Smooth muscle cell (in vitro differentiated cells): ENCODE measurements around the gene SSH2. TPM values are rescaled to one million over a fixed set of nuclear protein-coding genes. Genes with fewer than 3 reads are reported as not detected.

Experiments used
- DNase-seq: peaks from one replicate; lab custom pipeline; 2025; ENCODE audit not compliant: unreplicated experiment; lab: John Stamatoyannopoulos, UW
- H2AFZ ChIP-seq: fragments of 200-600 bp; sonication (generic); 2 replicates; pipeline ENCODE4 v1.6.0; 2016; ENCODE audit warnings: antibody characterized with exemption, low read depth, mild to moderate bottlenecking
- H3F3A ChIP-seq: fragments of 200-600 bp; sonication (generic); 2 replicates; pipeline ENCODE4 v1.6.0; 2017; ENCODE audit warnings: antibody characterized with exemption, low read depth
- H3K27ac ChIP-seq: fragments of 200-600 bp; sonication (generic); 2 replicates; pipeline ENCODE4 v1.5.1; 2016; ENCODE audit warnings: low read depth, mild to moderate bottlenecking
- H3K27me3 ChIP-seq: fragments of 200-600 bp; sonication (generic); 2 replicates; pipeline ENCODE4 v1.6.1; 2016; ENCODE audit warnings: low read depth, mild to moderate bottlenecking
- H3K36me3 ChIP-seq: fragments of 200-600 bp; sonication (generic); 2 replicates; pipeline ENCODE4 v1.5.1; 2016; ENCODE audit warnings: low read depth
- H3K4me1 ChIP-seq: fragments of 200-600 bp; sonication (generic); 2 replicates; pipeline ENCODE4 v1.5.1; 2016; ENCODE audit warnings: low read depth
- H3K4me2 ChIP-seq: fragments of 200-600 bp; sonication (generic); 2 replicates; pipeline ENCODE4 v1.6.0; 2016; ENCODE audit warnings: mild to moderate bottlenecking
- H3K4me3 ChIP-seq: fragments of 200-600 bp; sonication (generic); 2 replicates; pipeline ENCODE4 v1.5.1; 2016; ENCODE audit warnings: mild to moderate bottlenecking
- H3K79me2 ChIP-seq: fragments of 200-600 bp; sonication (generic); 2 replicates; pipeline ENCODE4 v1.6.0; 2016; ENCODE audit warnings: low read depth, mild to moderate bottlenecking
- H3K9ac ChIP-seq: fragments of 200-600 bp; sonication (generic); 2 replicates; pipeline ENCODE4 v1.6.0; 2016; ENCODE audit warnings: low read depth
- H3K9me3 ChIP-seq: fragments of 200-600 bp; sonication (generic); replicated peaks from 2 replicates; pipeline ENCODE4 v1.5.1; 2016; ENCODE audit warnings: low read depth
- H4K20me1 ChIP-seq: fragments of 200-600 bp; sonication (generic); 2 replicates; pipeline ENCODE4 v1.6.0; 2016; ENCODE audit warnings: low read depth
- WGBS: methylation state at CpG from one replicate; pipeline ENCODE4 v1.1.7; 2016; ENCODE audit warnings: low lambda C conversion rate; 5-methylcytosine and 5-hydroxymethylcytosine counted together
- polyA plus RNA-seq: library from polyadenylated mRNA; unstranded; fragments of >200 nt; fragmentation: Nextera tagmentation; extraction: Ambion mirVana; gene quantifications from 2 replicates; pipeline ENCODE4 v1.2.1, GENCODE V29; 2016
- total RNA-seq: library from RNA; depleted of rRNA; stranded (reverse); fragments of >200 nt; gene quantifications from 2 replicates; pipeline ENCODE4 v1.2.3, GENCODE V29; 2014
- TF ChIP-seq, protein P1 (sequence below): fragments of 200-600 bp; sonication (generic); IDR thresholded peaks from 2 replicates; pipeline ENCODE4 v1.5.1; 2017; ENCODE audit warnings: borderline replicate concordance, mild to moderate bottlenecking, antibody characterized with exemption; ENCODE audit not compliant: insufficient read depth, poor library complexity, severe bottlenecking

The SSH2 gene
- total and polyA plus RNA-seq, 2 experiments from 2014 or later: 9.7 to 10.4 TPM

DNA sequence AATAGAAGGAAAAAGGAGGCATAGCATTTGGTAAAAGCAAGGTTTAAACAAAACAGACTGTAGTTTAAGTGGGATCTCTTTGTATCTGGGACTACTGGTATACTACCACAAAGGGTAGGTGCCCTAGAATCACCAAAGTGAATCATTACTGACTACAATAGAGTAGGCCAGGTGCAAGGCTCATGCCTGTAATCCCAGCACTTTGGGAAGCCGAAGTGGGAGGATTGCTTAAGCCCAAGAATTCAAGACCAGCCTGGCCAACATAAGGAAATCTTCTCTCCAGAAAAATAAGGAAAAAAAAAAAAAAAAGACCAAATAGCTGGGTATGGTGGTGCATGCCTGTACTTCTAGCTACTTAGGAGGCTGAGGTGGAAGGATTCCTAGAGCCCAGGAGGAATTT is 246.5 kb downstream of the SSH2 start:
- Histone ChIP-seq H2AFZ (no peak overlapping the region), H3K4me2 (no peak overlapping the region), H3K27ac (peak overlapping the region; percentile 56), H3K9ac (no peak overlapping the region), H3K79me2 (no peaks in the 10 kb centered on the region), H3K36me3 (no peaks in the 10 kb centered on the region), H3K4me3 (no peak overlapping the region), H4K20me1 (no peaks in the 10 kb centered on the region), H3F3A (peaks cover 9% of the 10 kb centered on the region), H3K9me3 (no peaks in the 10 kb centered on the region), H3K27me3 (no peaks in the 10 kb centered on the region), H3K4me1 (peaks cover 18% of the 10 kb centered on the region)
- TF ChIP-seq, protein P1, sequence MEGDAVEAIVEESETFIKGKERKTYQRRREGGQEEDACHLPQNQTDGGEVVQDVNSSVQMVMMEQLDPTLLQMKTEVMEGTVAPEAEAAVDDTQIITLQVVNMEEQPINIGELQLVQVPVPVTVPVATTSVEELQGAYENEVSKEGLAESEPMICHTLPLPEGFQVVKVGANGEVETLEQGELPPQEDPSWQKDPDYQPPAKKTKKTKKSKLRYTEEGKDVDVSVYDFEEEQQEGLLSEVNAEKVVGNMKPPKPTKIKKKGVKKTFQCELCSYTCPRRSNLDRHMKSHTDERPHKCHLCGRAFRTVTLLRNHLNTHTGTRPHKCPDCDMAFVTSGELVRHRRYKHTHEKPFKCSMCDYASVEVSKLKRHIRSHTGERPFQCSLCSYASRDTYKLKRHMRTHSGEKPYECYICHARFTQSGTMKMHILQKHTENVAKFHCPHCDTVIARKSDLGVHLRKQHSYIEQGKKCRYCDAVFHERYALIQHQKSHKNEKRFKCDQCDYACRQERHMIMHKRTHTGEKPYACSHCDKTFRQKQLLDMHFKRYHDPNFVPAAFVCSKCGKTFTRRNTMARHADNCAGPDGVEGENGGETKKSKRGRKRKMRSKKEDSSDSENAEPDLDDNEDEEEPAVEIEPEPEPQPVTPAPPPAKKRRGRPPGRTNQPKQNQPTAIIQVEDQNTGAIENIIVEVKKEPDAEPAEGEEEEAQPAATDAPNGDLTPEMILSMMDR: no peak
- no peak for DNase-seq
- 35% methylated on average over 1 of the region's 1 CpG for WGBS

GRCh38 chr17:29682987-29683386 is 247.0 kb downstream of the SSH2 start:
- DNase-seq: no peak
- WGBS: 24% methylated on average over 3 of the region's 3 CpGs

GRCh38 chr17:29682054-29682453 is 248.0 kb downstream of the SSH2 start:
- Histone ChIP-seq H2AFZ (no peak overlapping the region), H3K79me2 (no peaks in the 10 kb centered on the region), H3K9me3 (no peaks in the 10 kb centered on the region), H3K27ac (peak overlapping the region; percentile 56), H3K36me3 (no peaks in the 10 kb centered on the region), H3K4me2 (peak overlapping the region; percentile 48), H3K9ac (no peak overlapping the region), H3K27me3 (no peaks in the 10 kb centered on the region), H3F3A (peaks cover 9% of the 10 kb centered on the region), H4K20me1 (no peaks in the 10 kb centered on the region), H3K4me3 (no peak overlapping the region), H3K4me1 (peaks cover 18% of the 10 kb centered on the region)
- TF ChIP-seq, protein P1: no peak
- WGBS: 91% methylated on average over 2 of the region's 2 CpGs
- no peak for DNase-seq

More at GRCh38 chr17:29682987-29683386, 247.0 kb downstream of the SSH2 start:
- Histone ChIP-seq H3K27me3 (no peaks in the 10 kb centered on the region), H3K27ac (peak overlapping the region; percentile 56), H3K4me2 (peak overlapping the region; percentile 48), H3K9me3 (no peaks in the 10 kb centered on the region), H3K4me3 (no peak overlapping the region), H3K4me1 (peaks cover 18% of the 10 kb centered on the region), H3F3A (peaks cover 9% of the 10 kb centered on the region), H3K9ac (no peak overlapping the region), H4K20me1 (no peaks in the 10 kb centered on the region), H2AFZ (no peak overlapping the region), H3K79me2 (no peaks in the 10 kb centered on the region), H3K36me3 (no peaks in the 10 kb centered on the region)
- TF ChIP-seq, protein P1: no peak

GRCh38 chr17:29677824-29678223 is 252.2 kb downstream of the SSH2 start:
- no peak overlapping the region for H3K4me3 ChIP-seq
- peaks cover 6% of the 10 kb centered on the region for H3K4me1 ChIP-seq
- no peaks in the 10 kb centered on the region for H3K36me3 ChIP-seq
- no peaks in the 10 kb centered on the region for H3K27me3 ChIP-seq
- peaks cover 4% of the 10 kb centered on the region for H3F3A ChIP-seq
- H2AFZ ChIP-seq: no peak overlapping the region
- TF ChIP-seq, protein P1: no peak
- H3K4me2 ChIP-seq: no peak overlapping the region
- H3K79me2 ChIP-seq: no peaks in the 10 kb centered on the region
- WGBS: 76% methylated on average over 1 of the region's 1 CpG
- H3K9ac ChIP-seq: no peak overlapping the region
- no peak overlapping the region for H3K27ac ChIP-seq
- no peaks in the 10 kb centered on the region for H4K20me1 ChIP-seq
- no peaks in the 10 kb centered on the region for H3K9me3 ChIP-seq
- DNase-seq: no peak
